HFF-Myc (cell line): ENCODE results near the gene GBF1.
"Not testable (repeated sequence)": the region's sequence is repeated elsewhere in the genome, so short reads cannot be mapped to it uniquely, and the experiment has no call there.

Experiments
- DNase-seq: peaks from one replicate; pipeline ENCODE4 v3.0.0-alpha.2; 2011; ENCODE audit warnings: low read depth; ENCODE audit errors: extremely low read depth
- H3K4me3 ChIP-seq: replicated peaks from 2 replicates; pipeline ENCODE4 v1.5.1; 2011; ENCODE audit warnings: low read depth, mild to moderate bottlenecking, control low read depth, low read length
- TF ChIP-seq, protein P1 (sequence below): IDR thresholded peaks from 2 replicates; pipeline ENCODE4 v1.5.1; 2012; ENCODE audit warnings: mild to moderate bottlenecking, low read depth, low read length, control low read depth; ENCODE audit errors: missing control alignments

GBF1 gene

GRCh38 chr10:102300278-102300843 lies 55.0 kb downstream of the GBF1 start:
- H3K4me3 ChIP-seq, result no peak overlapping the region
- TF ChIP-seq, protein P1, sequence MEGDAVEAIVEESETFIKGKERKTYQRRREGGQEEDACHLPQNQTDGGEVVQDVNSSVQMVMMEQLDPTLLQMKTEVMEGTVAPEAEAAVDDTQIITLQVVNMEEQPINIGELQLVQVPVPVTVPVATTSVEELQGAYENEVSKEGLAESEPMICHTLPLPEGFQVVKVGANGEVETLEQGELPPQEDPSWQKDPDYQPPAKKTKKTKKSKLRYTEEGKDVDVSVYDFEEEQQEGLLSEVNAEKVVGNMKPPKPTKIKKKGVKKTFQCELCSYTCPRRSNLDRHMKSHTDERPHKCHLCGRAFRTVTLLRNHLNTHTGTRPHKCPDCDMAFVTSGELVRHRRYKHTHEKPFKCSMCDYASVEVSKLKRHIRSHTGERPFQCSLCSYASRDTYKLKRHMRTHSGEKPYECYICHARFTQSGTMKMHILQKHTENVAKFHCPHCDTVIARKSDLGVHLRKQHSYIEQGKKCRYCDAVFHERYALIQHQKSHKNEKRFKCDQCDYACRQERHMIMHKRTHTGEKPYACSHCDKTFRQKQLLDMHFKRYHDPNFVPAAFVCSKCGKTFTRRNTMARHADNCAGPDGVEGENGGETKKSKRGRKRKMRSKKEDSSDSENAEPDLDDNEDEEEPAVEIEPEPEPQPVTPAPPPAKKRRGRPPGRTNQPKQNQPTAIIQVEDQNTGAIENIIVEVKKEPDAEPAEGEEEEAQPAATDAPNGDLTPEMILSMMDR, result no peak
- DNase-seq, result no peak

- not testable (repeated sequence) for H3K4me3 ChIP-seq, DNase-seq
These were observed 55.6 kb downstream of the GBF1 start for GRCh38 chr10:102300912-102301311.

GRCh38 chr10:102301332-102301731 lies 56.0 kb downstream of the GBF1 start:
- not testable (repeated sequence) for DNase-seq

DNA sequence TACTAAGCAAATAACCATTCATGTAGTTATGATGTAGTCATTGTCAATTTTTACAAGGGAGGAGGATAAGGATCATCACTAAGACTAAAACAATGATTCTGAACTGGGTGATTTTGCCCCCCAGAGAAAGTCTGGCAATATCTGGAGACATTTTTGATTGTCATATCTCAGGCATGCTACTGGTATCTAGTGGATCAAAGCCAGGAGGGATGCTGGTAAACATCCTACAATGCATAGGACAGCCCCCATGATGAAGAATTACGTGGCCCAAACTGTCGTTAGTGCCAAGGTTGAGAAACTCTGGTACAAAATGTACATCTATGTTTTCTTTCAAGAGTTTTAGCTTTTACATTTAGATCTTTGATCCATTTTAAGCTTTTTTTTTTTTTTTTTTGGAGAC lies 57.3 kb downstream of the GBF1 start:
- TF ChIP-seq, protein P1, result no peak
- no peak for DNase-seq
- H3K4me3 ChIP-seq, result no peak overlapping the region

More at GRCh38 chr10:102301332-102301731, 56.0 kb downstream of the GBF1 start:
- H3K4me3 ChIP-seq, result not testable (repeated sequence)

DNA sequence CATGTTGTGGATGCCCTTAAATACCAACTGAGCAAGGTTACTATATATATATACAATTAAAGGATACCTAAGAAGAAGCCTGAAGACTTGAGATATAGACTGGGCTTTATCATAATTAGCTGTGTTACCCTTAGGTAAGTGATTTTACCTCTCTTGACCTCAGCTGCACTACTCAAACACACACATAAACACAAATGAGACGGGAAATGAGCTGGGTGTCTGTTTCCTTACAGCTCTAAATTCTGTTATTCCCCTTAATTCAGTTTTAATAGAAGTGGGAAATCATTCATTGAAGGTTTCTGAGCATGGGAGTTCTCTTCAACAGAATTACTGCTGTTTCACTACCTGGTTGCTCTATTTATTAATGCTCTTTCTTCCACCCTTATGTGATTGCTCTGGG lies 60.7 kb downstream of the GBF1 start:
- TF ChIP-seq, protein P1, result no peak
- DNase-seq, result no peak
- no peak overlapping the region for H3K4me3 ChIP-seq

DNA sequence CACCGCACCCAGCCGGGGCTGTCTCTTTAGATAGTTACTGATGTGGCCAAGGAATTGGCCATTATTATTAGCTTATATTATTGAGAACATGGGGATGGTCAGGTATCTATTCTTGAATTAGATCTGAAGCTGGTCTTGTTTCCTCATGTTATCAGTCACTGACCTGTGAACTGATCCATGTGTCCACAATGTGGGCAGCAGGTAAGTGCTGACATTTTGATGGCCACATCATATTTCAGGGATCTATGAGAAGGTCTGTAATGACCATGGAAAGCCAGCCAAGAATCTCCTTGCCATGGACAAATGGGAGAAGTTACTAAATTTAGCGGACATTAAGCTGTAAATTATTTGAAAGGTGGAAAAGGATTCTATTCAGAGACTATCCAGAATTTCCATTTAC lies 61.4 kb downstream of the GBF1 start:
- no peak for DNase-seq
- TF ChIP-seq, protein P1, result no peak
- H3K4me3 ChIP-seq, result no peak overlapping the region

DNA sequence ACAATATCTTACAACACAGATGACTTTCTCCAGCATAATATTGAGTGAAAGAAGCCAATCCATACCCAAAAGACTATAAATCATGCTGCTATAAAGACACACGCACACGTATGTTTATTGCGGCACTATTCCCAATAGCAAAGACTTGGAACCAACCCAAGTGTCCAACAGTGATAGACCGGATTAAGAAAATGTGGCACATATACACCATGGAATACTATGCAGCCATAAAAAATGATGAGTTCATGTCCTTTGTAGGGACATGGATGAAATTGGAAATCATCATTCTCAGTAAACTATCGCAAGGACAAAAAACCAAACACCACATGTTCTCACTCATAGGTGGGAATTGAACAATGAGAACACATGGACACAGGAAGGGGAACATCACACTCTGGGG lies 63.0 kb downstream of the GBF1 start:
- not testable (repeated sequence) for DNase-seq

DNA sequence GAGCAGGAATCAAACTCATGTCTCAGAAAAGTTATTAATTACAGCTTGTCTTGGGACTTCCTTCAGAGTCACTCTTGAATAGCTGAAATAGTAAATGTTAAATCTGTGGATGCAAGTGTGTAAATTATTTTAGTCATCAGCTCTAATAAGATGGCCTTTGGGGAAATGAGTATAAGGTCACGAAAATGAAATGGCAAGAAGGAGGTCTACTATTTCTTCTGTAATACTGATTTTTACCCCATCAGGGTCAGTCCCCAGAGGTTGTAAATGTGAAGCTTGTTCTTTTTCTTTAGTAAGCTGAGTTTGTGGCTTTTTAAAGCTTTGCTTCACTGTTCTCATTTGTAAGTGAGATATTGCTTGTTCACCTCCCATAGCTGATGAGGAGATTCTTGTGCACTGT lies 63.9 kb downstream of the GBF1 start:
- no peak for DNase-seq
- H3K4me3 ChIP-seq, result no peak overlapping the region
- TF ChIP-seq, protein P1, result no peak

More for the DNA sequence above, 63.0 kb downstream of the GBF1 start:
- not testable (repeated sequence) for H3K4me3 ChIP-seq

DNA sequence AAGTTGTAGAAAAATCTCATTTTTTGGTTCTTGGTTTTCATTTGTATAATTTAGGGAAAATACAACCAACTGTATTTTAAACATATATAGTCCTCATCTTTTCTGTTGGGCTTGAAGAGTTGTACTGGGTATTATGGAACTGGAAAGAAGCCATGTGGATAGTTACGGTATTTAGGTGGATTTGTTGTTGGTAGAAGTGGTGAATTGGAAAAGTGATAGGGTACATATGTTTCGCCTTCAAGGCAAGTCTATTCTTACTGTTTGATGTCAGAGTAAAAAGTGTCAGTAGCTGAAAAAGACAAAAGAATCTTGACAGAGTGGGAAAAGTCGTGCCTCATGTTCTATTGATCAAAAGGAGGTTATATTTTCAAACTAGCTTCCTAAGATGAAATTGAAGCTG lies 64.6 kb downstream of the GBF1 start:
- no peak for DNase-seq
- TF ChIP-seq, protein P1, result no peak
- H3K4me3 ChIP-seq, result no peak overlapping the region
